ENCODE measurements around the gene LRRC56.
A peak's percentile ranks its signal among the peaks of the same experiment; 100 is the strongest.

LRRC56 gene

GRCh38 chr11:536841-537621 lies at the start of gene LRRC56:
TSS of gene LRRC56 (plus strand) at chr11:537527. CDS start at chr11:540685, 3,158 bp downstream.
- DNase-seq (ENCODE audit: low read depth, low spot score): peak; percentile 90

- no peak for DNase-seq (ENCODE audit: low read depth, low spot score)
Measured at GRCh38 chr11:487571-488021, 49.7 kb upstream of the LRRC56 start.

GRCh38 chr11:488062-488461 lies 49.3 kb upstream of the LRRC56 start:
- DNase-seq (ENCODE audit: low read depth, low spot score): no peak

- DNase-seq (ENCODE audit: low read depth, low spot score): no peak
Measured at GRCh38 chr11:488579-488978, 48.7 kb upstream of the LRRC56 start.

GRCh38 chr11:488992-489391 lies 48.3 kb upstream of the LRRC56 start:
- no peak for DNase-seq (ENCODE audit: low read depth, low spot score)

- DNase-seq (ENCODE audit: low read depth, low spot score): no peak
Measured at GRCh38 chr11:489610-490185, 47.6 kb upstream of the LRRC56 start.

GRCh38 chr11:490186-490929 lies 47.0 kb upstream of the LRRC56 start:
- no peak for DNase-seq (ENCODE audit: low read depth, low spot score)

- DNase-seq (ENCODE audit: low read depth, low spot score): no peak
Measured at GRCh38 chr11:490930-491260, 46.4 kb upstream of the LRRC56 start.

GRCh38 chr11:491358-491757 lies 46.0 kb upstream of the LRRC56 start:
- DNase-seq (ENCODE audit: low read depth, low spot score): no peak

GRCh38 chr11:492427-493226 lies 44.7 kb upstream of the LRRC56 start:
- DNase-seq (ENCODE audit: low read depth, low spot score): no peak

- DNase-seq (ENCODE audit: low read depth, low spot score): no peak
Measured at GRCh38 chr11:494761-495536, 42.4 kb upstream of the LRRC56 start.

- DNase-seq (ENCODE audit: low read depth, low spot score): no peak
Measured at GRCh38 chr11:495537-495931, 41.8 kb upstream of the LRRC56 start.

- DNase-seq (ENCODE audit: low read depth, low spot score): no peak
Measured at GRCh38 chr11:496834-497564, 40.3 kb upstream of the LRRC56 start.

GRCh38 chr11:497565-498296 lies 39.6 kb upstream of the LRRC56 start:
- no peak for DNase-seq (ENCODE audit: low read depth, low spot score)

GRCh38 chr11:498297-499181 lies 38.8 kb upstream of the LRRC56 start:
- no peak for DNase-seq (ENCODE audit: low read depth, low spot score)

GRCh38 chr11:499201-500076 lies 37.9 kb upstream of the LRRC56 start:
- DNase-seq (ENCODE audit: low read depth, low spot score): no peak

- no peak for DNase-seq (ENCODE audit: low read depth, low spot score)
Measured at GRCh38 chr11:501001-501682, 36.2 kb upstream of the LRRC56 start.

All from ELF-1 (cell line).